Body of pancreas (tissue), 4 donors: Measurements from ENCODE around the gene METTL1.

ENCODE experiments used
- POLR2A ChIP-seq, 3 donors: fragments of 450-650 bp; IDR thresholded peaks; one replicate each; pipeline ENCODE4 v1.6.1; 2016; ENCODE audit warnings: antibody characterized with exemption in 3 of 3, mild to moderate bottlenecking in 2 of 3
- TF ChIP-seq, protein P1 (sequence below), 7 experiments: fragments of 450-650 bp in 4 of 7; fragments of 200-600 bp in 3 of 7; sonication (generic) in 3 of 7; IDR thresholded peaks; one replicate each; pipeline ENCODE4 v1.5.1; 2016 to 2019; ENCODE audit warnings: antibody characterized with exemption in 7 of 7

DNA sequence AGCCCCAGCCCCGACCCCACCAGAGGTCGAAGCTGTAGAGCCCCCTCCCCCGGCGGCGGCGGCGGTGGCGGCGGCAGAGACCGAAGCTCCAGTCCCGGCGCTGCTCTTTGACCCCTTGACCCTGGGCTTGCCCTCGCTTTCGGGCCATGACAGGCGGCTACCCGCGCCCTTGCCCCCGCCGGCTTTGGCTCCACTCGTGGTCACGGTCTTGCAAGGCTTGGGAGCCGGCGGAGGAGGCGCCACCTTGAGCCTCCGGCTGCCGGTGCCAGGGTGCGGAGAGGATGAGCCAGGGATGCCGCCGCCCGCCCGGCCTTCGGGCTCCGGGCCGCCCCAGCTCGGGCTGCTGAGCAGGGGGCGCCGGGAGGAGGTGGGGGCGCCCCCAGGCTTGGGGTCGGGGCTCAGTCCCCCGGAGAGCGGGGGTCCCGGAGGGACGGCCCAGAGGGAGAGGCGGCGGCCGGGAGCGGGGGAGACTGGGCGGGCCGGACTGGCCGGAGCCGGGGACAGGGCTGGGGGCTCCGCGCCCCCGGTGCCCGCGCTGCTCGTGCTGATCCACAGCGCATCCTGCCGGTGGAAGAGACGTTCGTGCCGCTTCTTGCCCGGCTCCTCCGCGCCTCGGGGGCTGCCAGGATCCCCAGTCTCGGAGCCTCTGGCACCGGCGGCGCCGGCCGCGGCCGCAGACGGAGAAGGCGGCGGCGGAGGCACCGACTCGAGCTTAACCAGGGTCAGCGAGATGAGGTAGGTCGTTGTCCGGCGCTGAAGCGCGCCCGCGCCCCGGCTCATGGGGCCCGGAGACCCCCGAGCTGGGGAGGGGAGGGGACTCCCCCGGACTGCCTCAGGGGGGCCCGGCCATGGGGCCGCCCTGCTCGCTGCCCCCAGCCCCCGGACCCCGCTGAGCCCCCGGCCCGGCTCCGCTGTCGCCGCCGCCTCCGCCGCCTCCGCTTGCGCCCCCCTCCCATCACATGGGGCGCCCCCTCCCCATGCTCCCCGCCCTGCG, 34.1 kb downstream of the METTL1 start:
- TF ChIP-seq, protein P1, sequence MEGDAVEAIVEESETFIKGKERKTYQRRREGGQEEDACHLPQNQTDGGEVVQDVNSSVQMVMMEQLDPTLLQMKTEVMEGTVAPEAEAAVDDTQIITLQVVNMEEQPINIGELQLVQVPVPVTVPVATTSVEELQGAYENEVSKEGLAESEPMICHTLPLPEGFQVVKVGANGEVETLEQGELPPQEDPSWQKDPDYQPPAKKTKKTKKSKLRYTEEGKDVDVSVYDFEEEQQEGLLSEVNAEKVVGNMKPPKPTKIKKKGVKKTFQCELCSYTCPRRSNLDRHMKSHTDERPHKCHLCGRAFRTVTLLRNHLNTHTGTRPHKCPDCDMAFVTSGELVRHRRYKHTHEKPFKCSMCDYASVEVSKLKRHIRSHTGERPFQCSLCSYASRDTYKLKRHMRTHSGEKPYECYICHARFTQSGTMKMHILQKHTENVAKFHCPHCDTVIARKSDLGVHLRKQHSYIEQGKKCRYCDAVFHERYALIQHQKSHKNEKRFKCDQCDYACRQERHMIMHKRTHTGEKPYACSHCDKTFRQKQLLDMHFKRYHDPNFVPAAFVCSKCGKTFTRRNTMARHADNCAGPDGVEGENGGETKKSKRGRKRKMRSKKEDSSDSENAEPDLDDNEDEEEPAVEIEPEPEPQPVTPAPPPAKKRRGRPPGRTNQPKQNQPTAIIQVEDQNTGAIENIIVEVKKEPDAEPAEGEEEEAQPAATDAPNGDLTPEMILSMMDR (IDR thresholded peaks at IDR 0.05), result peak in 4 of 7 experiments; percentile 8 to 21 (median 12)
- TF ChIP-seq POLR2A (IDR thresholded peaks at IDR 0.05), result no peak
